Nephron progenitor cell (in vitro differentiated cells): ENCODE measurements around the gene RNH1.

ENCODE experiments used
- DNase-seq: peaks from one replicate; pipeline ENCODE4 v3.0.0; 2021
- H3K27ac Mint-ChIP-seq: 2 replicates; pipeline ENCODE4 v1.8.0; 2021; ENCODE audit warnings: mild to moderate bottlenecking, moderate library complexity, mixed read lengths
- H3K27me3 Mint-ChIP-seq: 2 replicates; pipeline ENCODE4 v1.8.0; 2021; ENCODE audit warnings: mild to moderate bottlenecking, low read depth, mixed read lengths; ENCODE audit not compliant: poor library complexity
- H3K36me3 Mint-ChIP-seq: 2 replicates; pipeline ENCODE4 v1.8.0; 2021; ENCODE audit warnings: low read depth, mixed read lengths
- H3K4me1 Mint-ChIP-seq: 2 replicates; pipeline ENCODE4 v1.8.0; 2021; ENCODE audit warnings: mixed read lengths
- H3K4me3 Mint-ChIP-seq: 2 replicates; pipeline ENCODE4 v1.8.0; 2021; ENCODE audit warnings: mild to moderate bottlenecking, moderate library complexity, mixed read lengths
- H3K9me3 Mint-ChIP-seq: 2 replicates; pipeline ENCODE4 v1.8.0; 2021; ENCODE audit warnings: mild to moderate bottlenecking, moderate library complexity, mixed read lengths
- CTCF ChIP-seq: fragments of 200-600 bp; sonication (generic); IDR thresholded peaks from 2 replicates; pipeline ENCODE4 v1.5.0; 2021; ENCODE audit warnings: antibody characterized with exemption

The RNH1 gene

GRCh38 chr11:487571-488021, 19.4 kb downstream of the RNH1 start:
- Mint-ChIP-seq H3K4me3 (no peak overlapping the region), H3K27me3 (no peaks in the 10 kb centered on the region), H3K9me3 (peaks cover 14% of the 10 kb centered on the region), H3K27ac (no peak overlapping the region), H3K4me1 (no peaks in the 10 kb centered on the region), H3K36me3 (peaks cover 28% of the 10 kb centered on the region)
- TF ChIP-seq CTCF: no peak
- DNase-seq: no peak

DNA sequence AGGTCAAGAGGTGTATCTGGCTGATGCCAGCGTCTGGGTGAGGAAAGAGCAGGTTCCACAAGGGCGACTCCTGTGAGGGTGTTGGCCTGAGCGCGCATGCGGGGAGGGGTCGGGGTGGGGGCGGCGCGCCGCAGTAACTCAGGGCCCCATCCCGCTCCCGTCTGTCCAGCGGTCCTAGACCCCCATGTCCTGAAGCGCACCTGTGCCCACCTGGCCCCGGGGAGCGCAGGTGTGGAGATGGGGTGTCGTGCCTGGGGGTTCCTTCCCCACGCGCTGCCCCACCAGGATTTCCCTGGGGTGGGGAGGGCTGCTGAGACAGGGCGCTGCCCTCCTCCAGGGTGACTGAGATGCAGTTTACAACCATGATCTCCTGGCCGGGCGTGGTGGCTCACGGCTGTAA, 20.9 kb downstream of the RNH1 start:
- Mint-ChIP-seq H3K27ac (no peak overlapping the region), H3K9me3 (peaks cover 27% of the 10 kb centered on the region), H3K27me3 (no peaks in the 10 kb centered on the region), H3K4me1 (no peaks in the 10 kb centered on the region), H3K36me3 (peaks cover 36% of the 10 kb centered on the region), H3K4me3 (no peak overlapping the region)
- no peak for TF ChIP-seq CTCF
- no peak for DNase-seq

- H3K27ac Mint-ChIP-seq: no peak overlapping the region
- no peak overlapping the region for H3K4me3 Mint-ChIP-seq
- no peaks in the 10 kb centered on the region for H3K27me3 Mint-ChIP-seq
- peaks cover 30% of the 10 kb centered on the region for H3K9me3 Mint-ChIP-seq
- H3K36me3 Mint-ChIP-seq: peaks cover 48% of the 10 kb centered on the region
- no peaks in the 10 kb centered on the region for H3K4me1 Mint-ChIP-seq
- DNase-seq: no peak
- TF ChIP-seq CTCF: no peak
These were observed 22.4 kb downstream of the RNH1 start for GRCh38 chr11:484616-485015.

DNA sequence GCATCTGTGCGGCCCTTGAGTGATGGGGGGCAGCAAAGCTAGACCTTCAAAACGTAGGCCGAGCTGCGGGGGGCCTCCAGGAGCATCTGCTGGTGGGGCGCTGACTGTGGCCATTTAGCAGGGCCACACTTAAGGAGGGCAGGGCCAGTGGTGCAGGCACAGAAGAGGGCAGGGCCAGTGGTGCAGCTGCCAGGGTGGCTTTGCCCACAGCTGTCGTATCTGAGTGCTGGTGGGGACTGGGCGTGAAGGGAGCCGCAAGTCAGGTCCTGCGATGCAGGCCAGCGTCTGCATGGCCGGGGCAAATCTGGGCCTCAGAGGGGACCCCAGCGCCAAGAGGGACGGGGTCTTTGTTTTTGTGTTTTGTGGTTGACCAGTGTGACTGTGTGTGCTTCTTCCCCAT, 27.7 kb downstream of the RNH1 start:
- Mint-ChIP-seq H3K27me3 (no peaks in the 10 kb centered on the region), H3K4me3 (no peak overlapping the region), H3K27ac (peak overlapping the region; percentile 71), H3K4me1 (peaks cover 26% of the 10 kb centered on the region), H3K9me3 (peaks cover 29% of the 10 kb centered on the region), H3K36me3 (peaks cover 49% of the 10 kb centered on the region)
- no peak for DNase-seq
- no peak for TF ChIP-seq CTCF

DNA sequence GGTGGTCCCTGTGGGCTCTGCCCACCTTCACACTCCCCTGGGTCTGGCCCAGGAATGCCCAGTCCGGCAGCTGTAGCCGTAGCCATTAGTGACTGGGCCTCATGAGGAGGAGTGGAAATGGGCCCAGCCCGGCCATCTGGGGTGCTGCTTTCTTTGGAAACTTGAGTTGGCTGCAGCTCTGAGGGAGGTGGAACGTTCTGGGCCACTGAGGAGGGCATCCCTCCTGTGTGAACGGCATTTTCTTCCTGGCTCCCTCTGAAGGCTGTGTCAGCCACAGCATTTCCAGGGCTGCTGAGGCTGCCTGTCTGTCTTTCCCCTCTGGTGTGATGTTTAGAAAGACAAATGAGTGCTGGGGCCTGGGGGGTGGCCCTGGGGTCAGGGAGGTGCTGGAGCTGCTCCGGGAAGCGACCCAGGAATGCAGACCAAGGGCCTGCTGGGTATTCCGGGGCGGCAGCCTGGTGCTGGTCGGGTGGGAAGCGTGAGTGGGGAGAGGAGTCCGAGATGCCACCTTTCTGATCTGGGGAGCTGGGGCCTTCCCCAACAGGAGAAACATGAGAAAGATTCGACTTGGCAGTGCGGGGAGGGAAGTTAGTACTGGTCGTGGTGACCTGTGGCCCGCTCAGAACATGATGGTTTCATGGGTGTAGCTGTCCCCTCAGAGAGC, 29.9 kb downstream of the RNH1 start:
- Mint-ChIP-seq H3K4me1 (peaks cover 44% of the 10 kb centered on the region), H3K4me3 (peak overlapping the region; percentile 51), H3K27ac (peak overlapping the region; percentile 97), H3K27me3 (no peaks in the 10 kb centered on the region), H3K36me3 (peaks cover 33% of the 10 kb centered on the region), H3K9me3 (peaks cover 12% of the 10 kb centered on the region)
- TF ChIP-seq CTCF: no peak
- peak; percentile 49 for DNase-seq

- H3K9me3 Mint-ChIP-seq: peaks cover 5% of the 10 kb centered on the region
- H3K27me3 Mint-ChIP-seq: no peaks in the 10 kb centered on the region
- H3K36me3 Mint-ChIP-seq: peaks cover 25% of the 10 kb centered on the region
- TF ChIP-seq CTCF: no peak
- H3K27ac Mint-ChIP-seq: peak overlapping the region; percentile 97
- H3K4me3 Mint-ChIP-seq: peak overlapping the region; percentile 44
- H3K4me1 Mint-ChIP-seq: peaks cover 47% of the 10 kb centered on the region
- DNase-seq: no peak
These were observed 30.6 kb downstream of the RNH1 start for GRCh38 chr11:476416-476815.
